Measurements from ENCODE around the gene SENP1.

GRCh38 chr12:48123169-48123568, 17.3 kb upstream of the SENP1 start:
- no peak for TF ChIP-seq POLR2A (IDR thresholded peaks at IDR 0.05)
- TF ChIP-seq CTCF (IDR thresholded peaks at IDR 0.05), result no peak

Data from heart left ventricle (tissue), 13 donors.